K562 (cell line): ENCODE measurements around the gene CYSRT1. TPM values are rescaled to one million over a fixed set of nuclear protein-coding genes. Genes with fewer than 3 reads are reported as not detected.
A peak's percentile ranks its signal among the peaks of the same experiment; 100 is the strongest.

Experiments used
- CBFA2T2 ChIP-seq: fragments of 450-650 bp; conservative IDR thresholded peaks from 2 replicates; pipeline ENCODE4 v1.6.1; 2017; ENCODE audit warnings: mild to moderate bottlenecking
- E2F3 ChIP-seq: fragments of 250-450 bp; sonication (Bioruptor Pico); IDR thresholded peaks from 2 replicates; pipeline ENCODE4 v1.4.0; 2020; ENCODE audit warnings: mild to moderate bottlenecking
- FIP1L1 ChIP-seq: fragments of 200-400 bp; formaldehyde crosslinking; IDR thresholded peaks from 2 replicates; pipeline ENCODE4 v1.6.1; 2018; ENCODE audit warnings: mild to moderate bottlenecking, low read depth, low read length; ENCODE audit not compliant: poor library complexity, severe bottlenecking
- HMG20B ChIP-seq: fragments of 250-450 bp; sonication (Bioruptor Pico); IDR thresholded peaks from 2 replicates; pipeline ENCODE4 v1.5.0; 2021; ENCODE audit warnings: mild to moderate bottlenecking
- JUN ChIP-seq, 2 experiments: sonication (generic) in 1 of 2; formaldehyde crosslinking in 1 of 2; IDR thresholded peaks; 2 replicates each; pipeline versions ENCODE4 v1.6.1 to v1.8.0; 2012 to 2022; ENCODE audit warnings: borderline replicate concordance in 2 of 2, mild to moderate bottlenecking in 2 of 2, improper control_type of control experiment in 1 of 2, low read depth in 1 of 2, low read length in 1 of 2, missing genetic modification reagents in 1 of 2
- KDM5B ChIP-seq: fragments of 200-600 bp; sonication (generic); IDR thresholded peaks from 2 replicates; pipeline ENCODE4 v1.6.1; 2012; ENCODE audit warnings: low read depth, mild to moderate bottlenecking, moderate library complexity, low read length, control low read depth, inconsistent platforms; ENCODE audit not compliant: insufficient replicate concordance
- KLF6 ChIP-seq: fragments of 250-450 bp; sonication (Bioruptor Pico); IDR thresholded peaks from 2 replicates; pipeline ENCODE4 v1.4.0; 2020; ENCODE audit warnings: mild to moderate bottlenecking, moderate library complexity, borderline replicate concordance
- NR2C1 ChIP-seq, 2 experiments: fragments of 450-650 bp; IDR thresholded peaks; 2 replicates each; pipeline ENCODE4 v1.6.1; 2017; ENCODE audit warnings: mild to moderate bottlenecking in 2 of 2, antibody characterized with exemption in 1 of 2, inconsistent platforms in 1 of 2, missing compliant biosample characterization in 1 of 2, missing genetic modification characterization in 1 of 2
- RBM22 ChIP-seq: fragments of 200-400 bp; formaldehyde crosslinking; IDR thresholded peaks from 2 replicates; pipeline ENCODE4 v1.6.1; 2018; ENCODE audit warnings: low read length, low read depth; ENCODE audit not compliant: poor library complexity, severe bottlenecking
- SPI1 ChIP-seq: IDR thresholded peaks from 2 replicates; pipeline ENCODE4 v1.6.1; 2011; ENCODE audit warnings: low read depth, low read length, control low read depth, borderline replicate concordance
- polyA plus RNA-seq, 8 experiments: library from polyadenylated mRNA; depleted of rRNA in 4 of 8; stranded (reverse) in 5 of 8; unstranded in 3 of 8; fragments of >200 nt; fragmentation: Nextera tagmentation in 2 of 8; fragmentation: Illumina TruSeq in 1 of 8; extraction: Ambion mirVana in 2 of 8; extraction: Trizol in 1 of 8; gene quantifications; 2 replicates each; pipeline versions ENCODE4 v1.2.1 to v1.2.3, GENCODE V29; 2011 to 2014; ENCODE audit warnings: inconsistent platforms in 1 of 8, missing spikeins in 1 of 8
- total RNA-seq, 7 experiments: library from RNA; depleted of rRNA in 6 of 7; stranded (reverse); fragments of >200 nt in 6 of 7; fragmentation: Illumina TruSeq in 2 of 7; extraction: Trizol in 2 of 7; gene quantifications; 2 replicates each; pipeline versions ENCODE4 v1.2.1 to v1.2.3, GENCODE V29; 2011 to 2021; ENCODE audit warnings: low replicate concordance in 1 of 7
- TF ChIP-seq, protein P1 (sequence below): sonication (generic); formaldehyde crosslinking; IDR thresholded peaks from 2 replicates; pipeline ENCODE4 v1.8.0; 2022; ENCODE audit warnings: mild to moderate bottlenecking, missing genetic modification reagents, borderline replicate concordance
- TF ChIP-seq, protein P2 (sequence below): fragments of 250-450 bp; sonication (Bioruptor Pico); IDR thresholded peaks from 2 replicates; pipeline ENCODE4 v1.4.0; 2020; ENCODE audit warnings: mild to moderate bottlenecking, moderate library complexity
- TF ChIP-seq, protein P3 (sequence below): fragments of 450-650 bp; IDR thresholded peaks from 2 replicates; pipeline ENCODE4 v1.6.1; 2016; ENCODE audit warnings: antibody characterized with exemption
- TF ChIP-seq, protein P4 (sequence below): sonication (generic); formaldehyde crosslinking; IDR thresholded peaks from 2 replicates; pipeline ENCODE4 v1.9.0; 2022; ENCODE audit warnings: mild to moderate bottlenecking, missing genetic modification reagents
- TF ChIP-seq, protein P5 (sequence below), 3 experiments: fragments of 200-800 bp in 1 of 3; fragments of 250-450 bp in 1 of 3; fragments of 450-650 bp in 1 of 3; sonication (Bioruptor Pico) in 1 of 3; sonication (Bioruptor generic) in 1 of 3; formaldehyde crosslinking in 1 of 3; IDR thresholded peaks; 2 replicates each; pipeline versions ENCODE4 v1.6.1 to v1.8.0; 2016 to 2022; ENCODE audit warnings: mild to moderate bottlenecking in 2 of 3, missing genetic modification characterization in 2 of 3, missing compliant biosample characterization in 1 of 3, moderate library complexity in 1 of 3

The CYSRT1 gene
- total and polyA plus RNA-seq, 9 of the 15 experiments (the other 6 are each of a cell fraction or from before 2014, with no cell fraction given), result 0.04 to 1.4 (median 0.42) TPM; not detected in 3

DNA sequence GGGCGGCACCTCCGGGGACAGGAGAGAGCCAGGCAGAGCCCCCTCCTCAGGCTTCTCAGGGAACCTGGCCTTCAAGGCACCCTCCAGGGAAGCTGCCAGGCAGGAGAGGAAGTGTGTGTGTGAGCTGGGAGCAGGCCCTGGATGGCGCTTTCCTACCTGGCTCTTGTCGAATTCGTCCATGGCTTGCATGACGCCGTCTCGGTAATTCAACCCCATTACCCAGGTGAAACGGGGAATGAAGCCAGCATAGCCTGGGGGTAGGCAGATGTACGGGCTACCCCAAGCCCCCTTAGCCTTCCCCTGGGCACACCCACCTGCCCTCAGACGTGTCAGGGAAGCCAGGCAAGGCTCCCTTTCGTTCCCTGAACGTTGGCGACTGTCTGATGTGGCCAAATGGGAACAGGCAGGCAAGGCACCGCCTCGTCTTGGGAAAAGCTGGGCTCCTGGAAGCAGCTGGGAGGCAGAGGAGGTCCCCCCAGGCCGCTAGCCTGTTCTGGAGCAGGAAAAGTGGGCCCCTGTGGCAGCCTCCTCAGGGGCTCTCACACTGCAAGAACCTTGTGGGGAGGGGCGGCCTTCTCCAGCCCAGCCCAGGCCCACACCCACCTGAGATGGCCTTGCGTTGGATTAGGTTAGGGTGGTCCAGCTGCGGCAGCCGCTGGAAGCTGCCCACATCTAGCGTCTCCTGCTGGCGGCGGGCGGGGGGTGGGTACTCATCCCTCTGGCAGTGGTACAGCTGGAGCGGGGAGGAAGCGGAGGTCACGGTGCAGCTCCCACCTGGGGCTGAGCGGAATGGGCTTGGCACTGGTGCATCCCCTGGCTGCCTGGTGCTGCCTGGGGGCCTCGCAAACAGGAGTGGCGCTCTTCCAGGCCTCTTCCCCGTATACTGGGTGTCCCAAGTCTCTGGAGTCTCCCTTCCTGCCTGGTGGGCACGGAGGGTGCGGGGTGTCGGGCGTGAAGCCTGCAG is 19.8 kb downstream of the CYSRT1 start (continued):
- TF ChIP-seq, protein P1, sequence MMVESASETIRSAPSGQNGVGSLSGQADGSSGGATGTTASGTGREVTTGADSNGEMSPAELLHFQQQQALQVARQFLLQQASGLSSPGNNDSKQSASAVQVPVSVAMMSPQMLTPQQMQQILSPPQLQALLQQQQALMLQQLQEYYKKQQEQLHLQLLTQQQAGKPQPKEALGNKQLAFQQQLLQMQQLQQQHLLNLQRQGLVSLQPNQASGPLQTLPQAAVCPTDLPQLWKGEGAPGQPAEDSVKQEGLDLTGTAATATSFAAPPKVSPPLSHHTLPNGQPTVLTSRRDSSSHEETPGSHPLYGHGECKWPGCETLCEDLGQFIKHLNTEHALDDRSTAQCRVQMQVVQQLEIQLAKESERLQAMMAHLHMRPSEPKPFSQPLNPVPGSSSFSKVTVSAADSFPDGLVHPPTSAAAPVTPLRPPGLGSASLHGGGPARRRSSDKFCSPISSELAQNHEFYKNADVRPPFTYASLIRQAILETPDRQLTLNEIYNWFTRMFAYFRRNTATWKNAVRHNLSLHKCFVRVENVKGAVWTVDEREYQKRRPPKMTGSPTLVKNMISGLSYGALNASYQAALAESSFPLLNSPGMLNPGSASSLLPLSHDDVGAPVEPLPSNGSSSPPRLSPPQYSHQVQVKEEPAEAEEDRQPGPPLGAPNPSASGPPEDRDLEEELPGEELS, result 0 out of 2 replicates have a peak, but pooled peaks have one; percentile 33
- peak; percentile 28; the same call in 1 of the 2 replicates for TF ChIP-seq SPI1
- TF ChIP-seq E2F3 (CRISPR knock-in tag), result no peak
- TF ChIP-seq HMG20B (CRISPR knock-in tag), result no peak
- TF ChIP-seq, protein P2, sequence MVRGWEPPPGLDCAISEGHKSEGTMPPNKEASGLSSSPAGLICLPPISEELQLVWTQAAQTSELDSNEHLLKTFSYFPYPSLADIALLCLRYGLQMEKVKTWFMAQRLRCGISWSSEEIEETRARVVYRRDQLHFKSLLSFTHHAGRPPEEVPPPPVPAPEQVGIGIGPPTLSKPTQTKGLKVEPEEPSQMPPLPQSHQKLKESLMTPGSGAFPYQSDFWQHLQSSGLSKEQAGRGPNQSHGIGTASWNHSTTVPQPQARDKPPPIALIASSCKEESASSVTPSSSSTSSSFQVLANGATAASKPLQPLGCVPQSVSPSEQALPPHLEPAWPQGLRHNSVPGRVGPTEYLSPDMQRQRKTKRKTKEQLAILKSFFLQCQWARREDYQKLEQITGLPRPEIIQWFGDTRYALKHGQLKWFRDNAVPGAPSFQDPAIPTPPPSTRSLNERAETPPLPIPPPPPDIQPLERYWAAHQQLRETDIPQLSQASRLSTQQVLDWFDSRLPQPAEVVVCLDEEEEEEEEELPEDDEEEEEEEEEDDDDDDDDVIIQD (CRISPR knock-in tag), result no peak
- peak; percentile 56 for TF ChIP-seq FIP1L1
- no peak for TF ChIP-seq KLF6 (CRISPR knock-in tag)
- TF ChIP-seq, protein P3, sequence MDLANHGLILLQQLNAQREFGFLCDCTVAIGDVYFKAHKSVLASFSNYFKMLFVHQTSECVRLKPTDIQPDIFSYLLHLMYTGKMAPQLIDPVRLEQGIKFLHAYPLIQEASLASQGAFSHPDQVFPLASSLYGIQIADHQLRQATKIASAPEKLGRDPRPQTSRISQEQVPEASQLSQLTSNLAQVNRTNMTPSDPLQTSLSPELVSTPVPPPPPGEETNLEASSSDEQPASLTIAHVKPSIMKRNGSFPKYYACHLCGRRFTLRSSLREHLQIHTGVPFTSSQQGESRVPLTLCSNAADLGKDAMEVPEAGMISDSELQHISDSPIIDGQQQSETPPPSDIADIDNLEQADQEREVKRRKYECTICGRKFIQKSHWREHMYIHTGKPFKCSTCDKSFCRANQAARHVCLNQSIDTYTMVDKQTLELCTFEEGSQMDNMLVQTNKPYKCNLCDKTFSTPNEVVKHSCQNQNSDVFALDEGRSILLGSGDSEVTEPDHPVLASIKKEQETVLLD, result no peak
- no peak for TF ChIP-seq NR2C1 (IDR thresholded peaks at IDR 0.05)
- TF ChIP-seq NR2C1 (tag; IDR thresholded peaks at IDR 0.05), result no peak
- TF ChIP-seq, protein P4, sequence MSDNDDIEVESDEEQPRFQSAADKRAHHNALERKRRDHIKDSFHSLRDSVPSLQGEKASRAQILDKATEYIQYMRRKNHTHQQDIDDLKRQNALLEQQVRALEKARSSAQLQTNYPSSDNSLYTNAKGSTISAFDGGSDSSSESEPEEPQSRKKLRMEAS (CRISPR knock-in tag), result no peak
- TF ChIP-seq RBM22, result peak; percentile 88
- TF ChIP-seq, protein P5, sequence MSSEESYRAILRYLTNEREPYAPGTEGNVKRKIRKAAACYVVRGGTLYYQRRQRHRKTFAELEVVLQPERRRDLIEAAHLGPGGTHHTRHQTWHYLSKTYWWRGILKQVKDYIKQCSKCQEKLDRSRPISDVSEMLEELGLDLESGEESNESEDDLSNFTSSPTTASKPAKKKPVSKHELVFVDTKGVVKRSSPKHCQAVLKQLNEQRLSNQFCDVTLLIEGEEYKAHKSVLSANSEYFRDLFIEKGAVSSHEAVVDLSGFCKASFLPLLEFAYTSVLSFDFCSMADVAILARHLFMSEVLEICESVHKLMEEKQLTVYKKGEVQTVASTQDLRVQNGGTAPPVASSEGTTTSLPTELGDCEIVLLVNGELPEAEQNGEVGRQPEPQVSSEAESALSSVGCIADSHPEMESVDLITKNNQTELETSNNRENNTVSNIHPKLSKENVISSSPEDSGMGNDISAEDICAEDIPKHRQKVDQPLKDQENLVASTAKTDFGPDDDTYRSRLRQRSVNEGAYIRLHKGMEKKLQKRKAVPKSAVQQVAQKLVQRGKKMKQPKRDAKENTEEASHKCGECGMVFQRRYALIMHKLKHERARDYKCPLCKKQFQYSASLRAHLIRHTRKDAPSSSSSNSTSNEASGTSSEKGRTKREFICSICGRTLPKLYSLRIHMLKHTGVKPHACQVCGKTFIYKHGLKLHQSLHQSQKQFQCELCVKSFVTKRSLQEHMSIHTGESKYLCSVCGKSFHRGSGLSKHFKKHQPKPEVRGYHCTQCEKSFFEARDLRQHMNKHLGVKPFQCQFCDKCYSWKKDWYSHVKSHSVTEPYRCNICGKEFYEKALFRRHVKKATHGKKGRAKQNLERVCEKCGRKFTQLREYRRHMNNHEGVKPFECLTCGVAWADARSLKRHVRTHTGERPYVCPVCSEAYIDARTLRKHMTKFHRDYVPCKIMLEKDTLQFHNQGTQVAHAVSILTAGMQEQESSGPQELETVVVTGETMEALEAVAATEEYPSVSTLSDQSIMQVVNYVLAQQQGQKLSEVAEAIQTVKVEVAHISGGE (CRISPR knock-in tag; IDR thresholded peaks at IDR 0.05), result no peak
- TF ChIP-seq KDM5B, result peak; percentile 79
- TF ChIP-seq CBFA2T2, result no peak
- TF ChIP-seq JUN (IDR thresholded peaks at IDR 0.05; ENCODE audit: borderline replicate concordance, low read depth, low read length), result no peak
- TF ChIP-seq JUN (CRISPR knock-in tag; IDR thresholded peaks at IDR 0.05; ENCODE audit: borderline replicate concordance), result no peak
